CD4-positive, alpha-beta T cell treated with Interleukin-17A for 1 hour (primary cell): ENCODE measurements around the gene COLEC12.

Experiments used
- DNase-seq: peaks from one replicate; pipeline ENCODE4 v3.0.0-alpha.2; 2020

Gene COLEC12

DNA sequence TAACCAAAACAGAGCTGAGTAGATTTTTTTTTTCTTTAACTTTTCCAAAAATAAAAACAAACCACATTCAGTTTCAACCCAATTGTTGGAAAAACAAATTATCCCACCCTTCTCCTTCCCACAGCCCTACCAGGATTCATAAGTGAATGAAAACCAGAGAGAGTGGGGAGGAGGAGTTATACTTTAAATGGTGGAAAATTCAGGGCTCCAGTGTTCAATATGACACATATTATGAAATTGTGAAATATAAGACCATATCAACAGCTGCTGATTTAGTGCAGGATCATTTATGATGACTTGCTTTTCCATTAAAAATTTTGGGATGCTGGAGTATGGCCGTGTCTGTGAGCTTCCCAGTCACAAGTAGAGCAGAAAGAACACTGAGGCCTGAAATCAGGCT is 26.7 kb downstream of the COLEC12 start:
- no peak for DNase-seq

- no peak for DNase-seq
Measured at GRCh38 chr18:471716-472115, 28.8 kb downstream of the COLEC12 start.

GRCh38 chr18:470661-471501 is 29.6 kb downstream of the COLEC12 start:
- no peak for DNase-seq

GRCh38 chr18:468955-469790 is 31.3 kb downstream of the COLEC12 start:
- DNase-seq = no peak

DNA sequence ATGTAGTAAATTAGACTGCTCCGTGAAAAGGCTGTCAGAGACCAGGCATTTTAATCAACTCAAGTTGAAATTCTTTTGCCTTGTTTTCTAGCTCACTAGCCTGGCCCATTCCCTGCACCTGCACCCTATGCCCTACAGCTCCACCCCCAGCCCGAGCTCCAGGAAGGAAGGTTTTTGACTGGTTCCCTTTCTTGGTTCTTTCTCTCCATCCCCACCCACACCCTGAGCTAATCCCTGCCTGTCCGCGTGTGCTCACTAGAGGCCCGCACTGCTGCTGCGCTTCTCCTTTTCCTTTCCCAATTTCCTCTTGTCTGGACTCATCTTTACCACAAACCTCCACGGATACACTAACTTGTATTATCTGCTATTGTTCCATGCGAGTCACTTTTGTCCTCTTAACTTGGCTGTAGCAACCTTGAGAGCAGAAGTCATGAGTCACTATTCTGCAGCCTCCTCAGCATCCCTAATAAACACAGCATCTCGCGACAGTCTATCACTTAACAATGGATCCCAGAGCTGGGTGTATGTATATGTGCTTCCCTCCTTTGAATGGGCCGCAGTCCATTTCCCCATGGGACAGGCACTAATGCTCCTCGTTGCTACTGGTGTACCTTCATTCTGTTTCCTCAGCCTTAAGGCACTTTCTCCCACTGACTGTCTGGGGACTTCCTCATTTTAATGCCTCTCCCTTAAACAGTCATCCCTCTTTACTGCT is 36.5 kb downstream of the COLEC12 start:
- no peak for DNase-seq

- DNase-seq = no peak
Measured at GRCh38 chr18:463403-463802, 37.1 kb downstream of the COLEC12 start.

- no peak for DNase-seq
Measured at GRCh38 chr18:461762-462161, 38.7 kb downstream of the COLEC12 start.

GRCh38 chr18:460791-461190 is 39.7 kb downstream of the COLEC12 start:
- no peak for DNase-seq

DNA sequence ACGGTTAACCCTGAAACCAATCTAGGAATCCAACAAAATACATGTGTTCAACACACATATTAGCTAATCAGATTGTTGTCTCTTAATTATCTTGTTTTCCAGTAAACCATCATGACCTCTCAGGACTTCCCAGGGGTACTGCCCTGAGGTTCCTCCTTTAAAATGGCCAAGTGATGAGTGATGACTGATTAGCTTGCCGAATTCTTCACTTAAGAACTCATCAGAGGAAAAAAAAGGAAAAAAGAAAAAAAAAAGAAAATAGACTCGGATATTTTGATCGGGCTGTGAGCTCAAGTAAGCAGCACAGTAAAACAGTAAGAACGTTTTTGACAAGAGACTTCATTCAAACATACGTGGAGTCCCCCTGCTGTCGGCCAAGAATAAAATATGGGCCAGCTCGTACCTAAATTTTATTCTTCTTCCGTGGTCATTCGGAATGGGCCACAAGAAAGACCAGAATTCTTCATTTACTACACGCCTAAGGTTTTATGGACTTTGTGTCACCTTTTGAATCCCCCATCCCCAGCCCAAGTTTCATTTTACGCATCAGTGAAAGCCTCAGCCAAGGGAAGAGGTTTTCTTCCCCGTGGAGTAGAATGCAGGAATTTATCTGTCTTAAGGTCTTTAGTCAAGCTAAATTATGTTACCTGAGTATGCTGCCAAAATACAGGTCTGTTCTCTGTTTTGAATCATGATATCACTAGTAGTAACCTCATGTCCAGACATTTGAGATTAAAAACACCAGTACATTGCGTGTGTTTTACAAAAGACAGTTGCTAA is 40.5 kb downstream of the COLEC12 start:
- no peak for DNase-seq

- no peak for DNase-seq
Measured at GRCh38 chr18:457521-458412, 42.7 kb downstream of the COLEC12 start.

DNA sequence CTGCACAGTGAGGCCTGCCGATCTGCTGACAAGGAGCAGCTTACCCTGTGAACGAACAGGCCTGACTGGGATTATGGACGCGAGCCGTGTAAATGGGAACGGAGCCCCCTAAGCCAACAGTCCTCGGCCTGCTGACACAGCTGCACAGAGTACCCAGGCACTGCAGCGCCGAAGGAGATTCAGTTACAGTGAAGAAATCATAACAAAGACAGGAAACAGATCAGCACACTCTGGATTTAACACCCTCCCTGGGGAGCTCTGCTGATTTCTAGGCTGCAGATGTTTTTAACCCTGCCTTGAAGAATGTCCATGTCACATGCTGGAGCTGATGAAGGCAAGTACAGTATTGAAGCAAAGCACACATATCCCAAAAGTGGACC is 43.4 kb downstream of the COLEC12 start:
- no peak for DNase-seq

- DNase-seq = no peak
Measured at GRCh38 chr18:456361-457139, 44.0 kb downstream of the COLEC12 start.

GRCh38 chr18:453400-453799 is 47.1 kb downstream of the COLEC12 start:
- DNase-seq = no peak

- no peak for DNase-seq
Measured at GRCh38 chr18:452816-453215, 47.7 kb downstream of the COLEC12 start.

GRCh38 chr18:449374-449773 is 51.1 kb downstream of the COLEC12 start:
- no peak for DNase-seq

DNA sequence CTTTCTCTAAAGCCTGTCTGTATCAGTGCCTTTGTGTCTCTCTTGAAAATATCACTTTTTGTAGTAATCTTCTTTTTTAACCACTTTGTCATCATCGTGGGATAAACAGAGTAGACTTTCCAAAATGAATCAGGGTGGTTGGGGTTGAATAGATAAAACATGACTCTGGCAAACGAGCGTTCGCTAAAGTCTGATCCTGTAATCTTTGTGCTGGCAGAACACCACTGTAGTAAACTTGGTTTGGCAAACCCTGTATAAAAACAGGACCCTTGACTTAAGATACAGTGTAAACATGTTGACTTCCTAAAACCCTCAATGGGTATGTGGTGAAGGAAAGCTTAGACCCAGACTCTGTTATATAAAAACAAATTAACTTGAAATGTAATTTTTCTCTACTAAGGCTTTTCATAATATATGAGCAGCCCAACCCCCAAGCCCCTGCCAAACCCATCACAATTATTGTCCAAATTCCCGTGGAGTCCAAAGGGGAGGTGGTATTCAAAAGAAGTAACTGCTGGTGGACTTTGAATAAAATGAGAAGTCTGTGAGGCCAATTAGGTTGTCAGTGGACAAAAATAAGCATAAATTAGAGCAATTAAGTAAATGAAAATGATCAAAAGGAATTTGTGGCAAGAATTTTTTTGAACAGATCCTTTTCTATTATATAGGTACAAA is 52.2 kb downstream of the COLEC12 start:
- DNase-seq = no peak

DNA sequence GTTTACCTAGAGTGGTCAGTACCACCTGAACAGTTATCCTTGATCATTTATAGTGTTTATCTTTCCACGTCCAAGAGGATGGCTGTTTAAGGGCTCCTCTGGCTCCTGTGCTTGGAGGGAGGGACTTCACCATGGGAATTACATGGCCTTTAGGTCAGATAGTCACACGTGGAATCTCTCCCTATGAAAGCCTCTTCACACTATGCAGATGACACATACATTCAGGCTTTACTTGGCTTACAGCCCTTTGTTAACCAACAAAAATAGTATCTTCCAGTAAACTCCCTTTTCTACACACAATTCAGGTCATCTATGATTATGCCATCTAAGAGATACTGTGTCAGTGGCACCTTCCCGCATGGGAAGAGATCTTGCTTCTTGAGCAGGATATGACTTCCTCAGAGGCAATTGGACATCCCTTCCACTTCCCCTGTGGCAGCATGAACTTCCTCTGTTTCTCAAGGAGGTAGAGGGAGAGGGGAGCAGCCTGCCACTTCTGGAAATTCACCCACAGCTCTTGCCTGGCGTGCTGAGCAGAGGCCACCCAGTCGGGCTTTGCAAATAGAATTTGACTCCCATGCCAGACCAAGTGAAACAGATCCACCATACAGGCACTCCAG is 53.5 kb downstream of the COLEC12 start:
- DNase-seq = no peak

DNA sequence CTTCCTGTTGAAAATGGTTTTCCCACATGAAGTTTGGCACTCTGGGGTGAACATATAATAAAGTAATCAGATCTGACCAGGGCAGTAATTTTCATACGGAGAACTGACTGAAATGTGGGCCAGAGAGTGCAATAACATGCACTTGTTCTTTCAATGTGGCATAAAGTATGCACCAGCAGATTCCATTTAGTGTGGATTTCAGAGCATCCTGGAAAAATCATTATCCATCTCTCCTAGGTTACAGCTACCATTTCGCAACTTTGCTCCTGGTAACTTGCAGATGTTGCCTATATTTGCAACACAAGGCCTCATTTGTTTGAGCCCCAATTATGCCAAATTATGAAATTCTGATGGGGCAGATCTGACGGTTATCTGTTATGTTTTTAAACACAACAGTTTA is 55.4 kb downstream of the COLEC12 start:
- no peak for DNase-seq

DNA sequence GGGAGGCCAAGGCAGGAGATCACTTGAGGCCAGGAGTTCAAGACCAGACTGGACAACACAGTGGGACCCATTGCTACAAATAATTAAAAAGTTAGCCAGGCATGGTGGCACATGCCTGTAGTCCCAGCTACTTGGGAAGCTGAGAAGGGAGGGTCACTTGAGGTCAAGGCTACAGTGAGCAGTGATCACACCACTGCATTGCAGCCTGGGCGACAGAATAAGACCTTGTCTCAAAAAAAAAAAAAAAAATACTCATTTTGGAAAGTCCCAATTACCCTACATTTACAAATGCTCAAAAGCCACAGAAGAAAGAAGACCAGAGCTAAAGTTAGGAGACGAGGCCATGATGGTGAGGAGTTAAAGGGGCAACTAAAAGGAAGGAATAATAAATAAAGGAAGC is 61.9 kb downstream of the COLEC12 start:
- no peak for DNase-seq

- DNase-seq = no peak
Measured at GRCh38 chr18:435940-436339, 64.6 kb downstream of the COLEC12 start.
